Neural cell (in vitro differentiated cells): ENCODE data around the gene SPTLC2. TPM values are rescaled to one million over a fixed set of nuclear protein-coding genes. Genes with fewer than 3 reads are reported as not detected.

Source experiments
- H2AFZ ChIP-seq: fragments of 200-600, 300-800 bp; sonication (generic), shearing (Covaris generic); 2 replicates; pipeline ENCODE4 v1.6.0; 2014; ENCODE audit warnings: low read depth, mild to moderate bottlenecking, antibody characterized with exemption, low read length, moderate library complexity
- H3F3A ChIP-seq: fragments of 200-600 bp; shearing (Covaris generic); 2 replicates; pipeline ENCODE4 v1.6.1; 2016; ENCODE audit warnings: mild to moderate bottlenecking, moderate library complexity, mixed read lengths, antibody characterized with exemption, low read length; ENCODE audit not compliant: insufficient read depth, poor library complexity, severe bottlenecking
- H3K27ac ChIP-seq: fragments of 200-600, 300-800 bp; sonication (generic), shearing (Covaris generic); 2 replicates; pipeline ENCODE4 v1.5.1; 2014; ENCODE audit warnings: mild to moderate bottlenecking, low read length, moderate library complexity
- H3K27me3 ChIP-seq: fragments of 300-800, 200-600 bp; sonication (generic), shearing (Covaris generic); 2 replicates; pipeline ENCODE4 v1.6.0; 2014; ENCODE audit warnings: mild to moderate bottlenecking, low read depth, low read length, moderate library complexity; ENCODE audit not compliant: insufficient read depth
- H3K36me3 ChIP-seq: fragments of 300-800, 200-600 bp; sonication (generic), shearing (Covaris generic); 2 replicates; pipeline ENCODE4 v1.5.1; 2014; ENCODE audit warnings: mild to moderate bottlenecking, antibody characterized with exemption, low read length, moderate library complexity; ENCODE audit not compliant: insufficient read depth
- H3K4me2 ChIP-seq: fragments of 300-800, 200-600 bp; sonication (generic), shearing (Covaris generic); 2 replicates; pipeline ENCODE4 v1.6.0; 2014; ENCODE audit warnings: mild to moderate bottlenecking, low read length
- H3K4me3 ChIP-seq: fragments of 300-800, 200-600 bp; sonication (generic), shearing (Covaris generic); 2 replicates; pipeline ENCODE4 v1.5.1; 2014; ENCODE audit warnings: mild to moderate bottlenecking, low read length, moderate library complexity
- H3K79me2 ChIP-seq: fragments of 200-600 bp; shearing (Covaris generic); replicated peaks from 2 replicates; pipeline ENCODE4 v1.6.0; 2014; ENCODE audit warnings: mild to moderate bottlenecking, low read length, moderate library complexity; ENCODE audit not compliant: insufficient read depth
- H3K9ac ChIP-seq: fragments of 300-800, 200-600 bp; sonication (generic), shearing (Covaris generic); 2 replicates; pipeline ENCODE4 v1.6.1; 2016; ENCODE audit warnings: mild to moderate bottlenecking, low read length, mixed read lengths
- H3K9me2 ChIP-seq: fragments of 200-600 bp; shearing (Covaris generic); 2 replicates; pipeline ENCODE4 v1.6.1; 2016; ENCODE audit warnings: mild to moderate bottlenecking, low read length, mixed read lengths; ENCODE audit not compliant: insufficient read depth
- H3K9me3 ChIP-seq: fragments of 200-600, 300-800 bp; sonication (generic), shearing (Covaris generic); 2 replicates; pipeline ENCODE4 v1.6.1; 2016; ENCODE audit warnings: mild to moderate bottlenecking, mixed run types, low read length, moderate library complexity, mixed read lengths
- H4K20me1 ChIP-seq: fragments of 200-600 bp; shearing (Covaris generic); 2 replicates; pipeline ENCODE4 v1.6.1; 2016; ENCODE audit warnings: mild to moderate bottlenecking, mixed run types; ENCODE audit not compliant: insufficient read depth
- CTCF ChIP-seq: fragments of 450-650 bp; IDR thresholded peaks from 2 replicates; pipeline ENCODE4 v1.5.1; 2014; ENCODE audit warnings: antibody characterized with exemption, mild to moderate bottlenecking, moderate library complexity; ENCODE audit not compliant: poor library complexity, severe bottlenecking
- EP300 ChIP-seq: fragments of 450-650 bp; conservative IDR thresholded peaks from 2 replicates; pipeline ENCODE4 v1.6.1; 2014; ENCODE audit warnings: antibody characterized with exemption, mild to moderate bottlenecking, moderate library complexity; ENCODE audit not compliant: poor library complexity, severe bottlenecking
- EZH2 ChIP-seq: fragments of 200-600, 300-800 bp; shearing (Covaris generic), sonication (generic); IDR thresholded peaks from 2 replicates; pipeline ENCODE4 v1.6.1; 2014; ENCODE audit warnings: antibody characterized with exemption, low read length, borderline replicate concordance, mild to moderate bottlenecking; ENCODE audit not compliant: insufficient read depth, poor library complexity, severe bottlenecking
- MXI1 ChIP-seq: fragments of 450-650 bp; conservative IDR thresholded peaks from 2 replicates; pipeline ENCODE4 v1.6.1; 2014; ENCODE audit warnings: antibody characterized with exemption, mild to moderate bottlenecking; ENCODE audit not compliant: poor library complexity, severe bottlenecking
- POLR2AphosphoS5 ChIP-seq: IDR thresholded peaks from 2 replicates; pipeline ENCODE4 v1.6.1; 2012
- RAD21 ChIP-seq: fragments of 450-650 bp; conservative IDR thresholded peaks from 2 replicates; pipeline ENCODE4 v1.6.1; 2014; ENCODE audit warnings: antibody characterized with exemption, mild to moderate bottlenecking, moderate library complexity
- REST ChIP-seq: IDR thresholded peaks from 2 replicates; pipeline ENCODE4 v1.6.1; 2012; ENCODE audit warnings: borderline replicate concordance
- SMC3 ChIP-seq: fragments of 450-650 bp; conservative IDR thresholded peaks from 2 replicates; pipeline ENCODE4 v1.6.1; 2014; ENCODE audit warnings: antibody characterized with exemption, mild to moderate bottlenecking, moderate library complexity; ENCODE audit not compliant: poor library complexity
- TAF1 ChIP-seq: IDR thresholded peaks from 2 replicates; pipeline ENCODE4 v1.6.1; 2012; ENCODE audit warnings: low read depth
- polyA plus RNA-seq: library from polyadenylated mRNA; depleted of rRNA; stranded (reverse); fragments of >200 nt; gene quantifications from 2 replicates; pipeline ENCODE4 v1.2.3, GENCODE V29; 2014

The SPTLC2 gene
- polyA plus RNA-seq, 1 donor from 2014 or later, result 15.1 TPM

GRCh38 chr14:77630111-77630510 lies 13.7 kb upstream of the SPTLC2 start:
- Histone ChIP-seq H3K4me2 (no peak overlapping the region), H2AFZ (no peak overlapping the region), H3K9ac (no peak overlapping the region), H3K9me3 (no peaks in the 10 kb centered on the region), H4K20me1 (no peaks in the 10 kb centered on the region), H3K27me3 (no peaks in the 10 kb centered on the region), H3K36me3 (no peaks in the 10 kb centered on the region), H3K79me2 (no peaks in the 10 kb centered on the region), H3K9me2 (no peaks in the 10 kb centered on the region), H3F3A (no peaks in the 10 kb centered on the region), H3K4me3 (no peak overlapping the region), H3K27ac (no peak overlapping the region)
- TF ChIP-seq SMC3, result no peak
- TF ChIP-seq TAF1, result no peak
- TF ChIP-seq POLR2AphosphoS5, result no peak
- no peak for TF ChIP-seq RAD21
- TF ChIP-seq EP300, result no peak
- no peak for TF ChIP-seq MXI1
- no peak for TF ChIP-seq EZH2
- no peak for TF ChIP-seq REST
- no peak for TF ChIP-seq CTCF

- no peaks in the 10 kb centered on the region for H3K27me3 ChIP-seq
- TF ChIP-seq EP300, result no peak
- TF ChIP-seq POLR2AphosphoS5, result no peak
- no peak for TF ChIP-seq REST
- no peak for TF ChIP-seq MXI1
- no peak for TF ChIP-seq TAF1
- no peak for TF ChIP-seq SMC3
- TF ChIP-seq RAD21, result no peak
- no peak for TF ChIP-seq EZH2
- H3K79me2 ChIP-seq, result no peaks in the 10 kb centered on the region
- H4K20me1 ChIP-seq, result no peaks in the 10 kb centered on the region
- H3K9me3 ChIP-seq, result no peaks in the 10 kb centered on the region
- H3K36me3 ChIP-seq, result no peaks in the 10 kb centered on the region
- no peak overlapping the region for H3K4me2 ChIP-seq
- no peak overlapping the region for H3K27ac ChIP-seq
- no peak overlapping the region for H2AFZ ChIP-seq
- no peak overlapping the region for H3K4me3 ChIP-seq
- H3K9me2 ChIP-seq, result no peaks in the 10 kb centered on the region
- no peaks in the 10 kb centered on the region for H3F3A ChIP-seq
- no peak overlapping the region for H3K9ac ChIP-seq
Observed at GRCh38 chr14:77625360-77625759, 8.9 kb upstream of the SPTLC2 start.
